HG03039 (cell line): ENCODE measurements around the gene PPY.
"Not testable (repeated sequence)": the region's sequence is repeated elsewhere in the genome, so short reads cannot be mapped to it uniquely, and the experiment has no call there.

Experiments used
- ATAC-seq: cut with Tn5 transposase; IDR thresholded peaks from one replicate; pipeline ENCODE4 v1.9.1; 2021; ENCODE audit warnings: mild to moderate bottlenecking, moderate library complexity; ENCODE audit not compliant: unreplicated experiment

Gene PPY

DNA sequence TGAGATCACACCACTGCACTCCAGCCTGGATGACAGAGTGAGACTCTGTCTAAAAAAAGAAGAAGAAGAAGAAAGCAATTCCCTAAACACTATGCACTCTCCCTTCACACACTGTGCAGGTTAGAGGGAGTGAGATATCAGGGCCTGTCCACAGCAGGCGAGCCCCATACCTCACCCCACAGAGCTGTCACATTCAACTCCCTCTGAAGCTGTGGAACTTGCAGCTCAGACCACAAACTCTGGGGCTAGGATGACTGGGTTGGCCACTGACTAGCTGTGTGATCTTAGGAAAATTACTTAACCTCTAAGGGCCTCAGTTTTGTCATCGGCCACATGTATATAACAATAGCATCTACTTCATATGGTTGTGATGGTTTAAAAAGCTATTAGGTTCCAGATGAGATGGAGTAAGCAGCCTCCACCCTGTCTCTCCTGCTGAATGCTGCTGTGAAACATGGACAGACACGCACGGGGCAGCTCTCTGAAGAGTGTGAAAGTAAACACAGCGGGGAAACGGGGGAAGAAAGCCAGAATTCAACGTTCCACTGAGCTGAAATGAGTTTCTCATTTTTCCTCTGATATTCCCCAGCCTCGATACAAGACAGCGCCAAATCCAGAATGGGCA lies 25.1 kb upstream of the PPY start:
- ATAC-seq, result no peak

DNA sequence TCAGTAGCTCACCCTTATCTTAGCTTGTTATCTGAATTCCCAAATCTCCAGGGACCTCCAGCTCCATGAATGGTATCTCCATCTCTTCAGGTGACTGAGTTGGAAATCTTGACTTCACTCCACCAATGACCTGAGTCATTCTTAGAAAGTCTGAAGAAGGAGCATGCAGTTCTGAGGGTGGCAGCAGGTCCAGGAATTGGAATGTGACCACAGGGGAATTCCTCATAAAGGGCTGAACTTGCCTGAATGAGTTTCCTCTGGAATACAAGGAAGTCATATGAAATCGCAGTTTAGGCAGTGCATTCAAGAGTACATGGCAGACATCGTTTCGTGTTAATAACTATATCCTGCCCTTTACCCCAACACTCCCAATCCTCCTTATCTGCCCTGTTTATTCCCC lies 24.0 kb upstream of the PPY start:
- ATAC-seq, result no peak

DNA sequence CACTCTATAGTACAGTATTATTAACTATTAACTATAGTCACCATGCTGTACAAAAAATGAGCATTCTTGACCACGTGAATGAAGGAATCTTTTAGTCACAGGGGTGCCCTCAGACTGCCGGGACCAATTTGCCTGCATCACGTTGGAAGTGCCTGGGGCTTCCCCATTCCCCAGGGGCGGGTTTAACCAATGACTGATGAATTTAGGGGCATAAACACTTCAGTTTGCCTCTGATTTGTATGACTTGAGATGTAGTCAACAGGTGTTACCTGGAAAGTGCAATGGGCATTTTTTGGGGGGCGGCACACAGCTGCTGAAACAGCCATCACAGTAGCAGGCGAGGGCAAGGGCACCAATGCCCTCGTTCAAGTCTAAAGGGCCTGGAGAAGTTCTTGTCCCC lies 20.2 kb upstream of the PPY start:
- no peak for ATAC-seq

DNA sequence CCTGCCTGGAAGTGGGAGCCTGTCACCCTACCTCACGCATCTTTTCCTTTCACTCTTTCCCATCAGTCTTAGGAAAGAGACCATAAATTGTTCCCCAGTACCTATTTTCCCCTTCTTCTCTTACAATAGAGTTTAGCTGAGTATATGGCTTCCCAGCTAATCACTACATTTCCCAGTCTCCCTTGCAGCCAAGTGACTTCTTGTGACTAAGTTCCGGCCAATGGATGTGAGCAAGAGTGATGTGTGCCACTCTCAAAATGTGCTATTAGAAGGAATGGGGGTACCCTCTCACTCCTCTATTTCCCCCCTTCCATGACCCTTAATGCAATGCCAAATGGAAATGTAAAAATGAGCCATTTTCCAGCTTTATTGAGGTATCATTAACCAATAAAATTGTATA lies 19.7 kb upstream of the PPY start:
- ATAC-seq, result no peak

DNA sequence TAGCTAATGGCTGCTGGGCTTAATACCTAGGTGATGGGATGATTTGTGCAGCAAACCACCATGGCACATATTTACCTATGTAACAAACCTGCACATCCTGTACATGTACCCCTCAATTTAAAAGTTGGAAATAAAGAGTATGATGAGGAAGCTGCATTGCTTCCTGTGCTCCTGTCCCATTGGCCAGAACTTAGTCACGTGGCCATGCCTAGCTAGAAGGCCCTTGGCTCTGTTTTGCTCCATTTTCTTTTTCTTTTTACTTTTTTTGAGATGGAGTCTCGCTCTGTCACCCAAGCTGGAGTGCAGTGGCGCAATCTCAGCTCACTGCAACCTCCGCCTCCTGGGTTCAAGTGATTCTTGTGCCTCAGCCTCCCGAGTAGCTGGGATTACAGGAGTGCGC lies 19.0 kb upstream of the PPY start:
- not testable (repeated sequence) for ATAC-seq

DNA sequence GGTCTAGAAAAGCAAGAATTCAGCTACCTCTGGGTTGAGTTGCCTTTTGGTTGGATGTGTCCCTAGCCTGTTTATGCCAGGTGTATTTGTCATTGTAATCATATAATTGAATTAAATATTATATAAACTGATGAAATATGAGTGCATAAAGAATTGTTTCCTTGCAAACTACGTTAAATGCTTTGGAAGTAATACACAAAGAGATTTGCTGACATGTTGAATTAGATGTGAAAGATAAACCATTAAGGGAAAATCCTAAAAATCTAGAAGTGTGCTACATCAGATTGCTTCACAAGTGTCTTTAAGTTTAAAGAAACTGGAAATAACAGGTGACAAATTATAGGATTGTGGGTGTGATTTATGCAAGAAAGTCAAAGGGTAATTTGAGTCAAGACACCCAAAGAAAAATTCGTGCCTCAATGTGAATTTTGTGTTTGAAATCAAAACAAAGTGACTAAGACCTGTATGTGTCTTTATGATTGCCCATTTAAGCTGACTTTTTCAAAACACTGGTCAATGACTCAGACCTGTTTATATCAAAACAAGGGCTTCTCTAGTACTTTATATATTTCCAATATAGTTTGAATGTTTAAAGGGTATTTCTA lies 16.6 kb upstream of the PPY start:
- no peak for ATAC-seq

DNA sequence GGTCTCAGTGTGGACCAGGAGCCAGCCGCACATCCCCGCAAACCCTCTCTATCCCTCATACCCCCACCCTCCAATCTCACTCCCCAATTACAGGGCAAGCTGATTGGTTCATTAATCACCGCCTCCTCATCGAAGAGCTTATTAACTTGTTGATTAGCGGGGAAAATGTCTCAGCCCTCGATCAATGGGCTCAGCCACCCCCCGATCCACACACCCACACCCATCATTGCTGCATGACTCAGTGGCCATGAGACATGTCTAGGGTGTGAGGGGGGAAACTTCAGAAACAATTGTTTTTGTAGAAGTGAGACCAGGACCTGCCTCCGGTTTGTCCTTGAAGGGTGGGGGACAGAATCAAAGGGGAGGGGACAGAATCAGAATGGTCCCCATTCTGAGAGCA lies 13.9 kb upstream of the PPY start:
- no peak for ATAC-seq

DNA sequence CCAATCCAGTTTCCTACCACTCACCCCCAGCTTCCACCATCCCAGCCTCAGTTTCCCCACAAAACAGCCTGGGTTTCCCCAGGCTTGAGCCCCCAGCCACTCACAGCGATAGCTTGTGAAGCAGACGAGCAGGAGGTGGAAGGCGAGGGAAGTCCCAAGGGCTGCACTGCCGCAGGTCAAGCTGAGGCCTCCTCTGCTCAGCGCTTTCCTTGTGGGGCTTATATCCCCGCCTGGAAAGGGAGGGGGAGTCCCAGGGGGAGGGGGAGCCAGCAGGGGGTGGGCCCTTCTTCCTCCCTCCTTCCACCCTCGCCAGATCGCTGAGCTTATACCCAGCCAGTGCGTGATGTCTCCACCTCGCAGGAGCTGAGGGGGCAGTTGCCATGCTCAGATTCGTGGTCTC lies 11.5 kb upstream of the PPY start, which contains the start of gene PYY:
Gene PYY (minus strand): TSS at position 195 of the 400 bp plus-strand sequence. CDS start 457 bp downstream, outside the sequence.
- ATAC-seq, result no peak

DNA sequence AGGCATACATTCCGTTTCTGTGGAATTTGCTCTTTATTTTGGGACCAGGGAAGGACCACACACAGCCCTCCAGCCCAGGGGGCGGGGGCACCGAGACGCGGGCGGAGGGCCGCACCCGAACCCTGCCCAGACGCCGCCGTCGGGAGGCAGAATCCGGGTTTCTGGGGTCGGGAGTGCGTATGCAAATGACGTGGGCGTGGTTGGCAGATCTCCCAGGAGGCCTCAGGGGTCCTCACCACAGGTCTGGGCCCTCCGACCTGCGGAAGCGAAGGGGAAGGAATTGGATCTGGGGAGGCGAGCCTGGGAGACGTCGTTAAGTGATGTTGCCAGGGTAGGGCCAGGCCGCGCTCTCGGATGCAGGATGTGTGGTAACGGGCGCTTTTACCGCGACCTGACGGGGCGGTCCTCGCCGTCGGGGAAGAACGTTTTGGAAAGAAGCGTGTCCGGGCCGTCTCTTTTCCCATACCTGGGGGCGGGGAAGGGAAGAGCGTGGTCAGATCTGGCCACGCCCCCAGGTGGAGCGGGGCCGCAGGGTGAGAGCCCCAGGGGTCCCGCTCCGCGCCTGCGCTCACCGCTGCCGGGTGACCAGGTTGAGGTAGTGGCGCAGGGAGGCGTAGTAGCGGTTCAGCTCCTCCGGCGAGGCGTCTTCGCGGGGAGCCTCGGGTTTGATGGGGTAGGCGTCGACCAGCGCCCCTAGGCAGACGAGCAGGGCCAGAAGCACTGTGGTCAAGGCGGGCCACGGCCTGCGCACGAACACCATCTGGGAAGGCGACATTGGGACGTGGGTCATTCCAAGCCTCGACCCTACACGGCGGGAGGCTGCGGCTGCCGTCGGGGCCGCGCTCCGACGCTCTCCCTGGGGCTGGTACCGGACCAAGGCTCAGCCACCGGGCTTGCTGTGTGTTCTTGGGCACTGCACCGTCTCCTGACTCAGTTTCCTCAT lies 10.7 kb upstream of the PPY start:
- no peak for ATAC-seq

DNA sequence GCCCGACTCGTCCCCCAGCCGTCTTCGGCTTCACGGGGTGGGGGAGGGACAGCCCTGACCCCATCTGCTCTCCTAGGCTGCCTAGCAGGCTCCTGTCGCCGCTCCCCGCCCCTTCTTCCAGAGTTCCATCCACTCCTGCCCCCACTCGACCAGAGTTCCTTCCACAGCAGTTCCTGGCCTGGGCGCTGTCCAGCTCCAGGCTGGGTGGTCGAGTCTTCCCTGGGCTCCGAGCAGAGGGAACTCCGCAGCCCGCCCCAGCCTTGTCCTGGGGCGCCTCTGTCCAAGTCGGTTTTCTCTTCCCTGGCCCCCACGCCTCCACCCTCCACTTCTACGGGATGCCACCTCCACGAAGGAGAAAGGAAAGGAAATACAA lies 10.1 kb upstream of the PPY start:
- ATAC-seq, result no peak

DNA sequence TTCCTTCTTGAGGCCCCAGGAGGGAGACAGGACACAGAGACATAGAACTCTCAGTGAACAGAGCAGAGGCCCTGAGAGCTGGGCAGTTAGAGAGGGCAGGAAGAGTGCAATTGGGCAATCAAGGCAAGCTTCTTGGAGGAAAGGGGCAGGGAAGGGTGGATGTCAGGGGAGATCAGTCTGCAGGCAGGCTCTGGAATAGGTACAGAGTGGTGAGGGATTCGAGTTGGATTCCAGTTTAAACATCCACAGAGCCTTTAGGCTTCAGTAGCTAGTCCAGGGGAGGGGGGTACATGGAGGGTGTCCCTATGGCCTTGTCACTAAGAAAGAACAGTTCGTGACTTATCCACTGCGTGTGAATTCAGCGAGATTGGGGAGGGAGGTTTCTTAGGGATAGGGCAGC lies 9.5 kb upstream of the PPY start:
- ATAC-seq, result no peak

DNA sequence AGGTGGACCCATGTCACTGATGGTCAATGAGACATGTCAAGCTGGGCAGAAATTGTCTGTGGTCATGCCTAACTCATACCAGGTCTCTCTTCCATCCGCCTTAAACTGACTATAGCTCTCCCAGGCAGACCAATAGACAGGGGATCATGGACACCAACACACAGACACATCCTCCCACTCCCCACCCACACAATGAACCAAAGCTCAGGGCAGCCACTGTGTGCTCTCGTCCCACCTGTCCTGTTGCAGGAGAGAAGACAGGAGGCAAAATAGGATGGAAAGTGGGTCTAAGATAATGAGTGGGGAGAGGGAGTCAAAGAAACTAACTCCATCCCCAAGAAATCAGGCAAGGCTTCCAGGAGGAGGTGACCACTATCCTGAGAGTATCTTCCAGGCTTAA lies 8.3 kb upstream of the PPY start:
- ATAC-seq, result no peak

DNA sequence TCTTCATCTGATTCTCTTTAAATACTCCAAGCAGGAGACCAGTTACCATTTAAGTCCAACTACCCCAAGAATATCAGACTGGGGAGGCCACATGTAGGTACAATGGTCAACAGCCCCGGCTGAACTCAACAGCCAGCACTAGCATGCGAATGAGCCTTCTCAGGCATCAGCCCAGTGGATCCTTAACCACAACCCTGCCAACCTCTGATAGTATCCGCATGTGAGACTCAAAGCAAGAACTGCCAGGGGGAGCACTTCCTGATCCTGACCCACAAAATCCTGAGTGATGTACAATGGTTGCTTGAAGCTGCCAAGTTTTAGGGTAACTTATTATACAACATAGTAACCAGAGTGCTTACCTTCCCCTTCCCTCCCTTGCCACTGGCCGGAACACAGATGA lies 7.5 kb upstream of the PPY start:
- no peak for ATAC-seq

DNA sequence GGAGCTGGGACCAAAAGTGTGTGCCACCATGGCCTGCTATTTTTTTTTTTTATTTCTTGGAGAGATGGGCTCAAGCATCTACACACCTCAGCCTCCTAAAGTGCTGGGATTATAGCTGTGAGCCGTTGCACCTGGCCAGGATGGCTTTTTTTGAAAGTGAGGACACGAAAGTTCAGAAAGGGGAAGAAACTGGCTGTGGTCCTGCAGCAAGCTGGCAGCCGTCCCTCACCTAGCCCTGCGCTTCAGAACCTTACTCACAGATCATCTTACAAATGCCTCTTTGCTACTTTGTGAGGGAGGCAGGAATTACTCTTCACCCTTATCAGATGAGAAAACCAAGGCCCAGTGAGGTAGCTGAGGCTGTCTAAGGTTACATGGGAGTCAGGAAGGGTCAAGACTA lies 4.5 kb upstream of the PPY start:
- no peak for ATAC-seq

DNA sequence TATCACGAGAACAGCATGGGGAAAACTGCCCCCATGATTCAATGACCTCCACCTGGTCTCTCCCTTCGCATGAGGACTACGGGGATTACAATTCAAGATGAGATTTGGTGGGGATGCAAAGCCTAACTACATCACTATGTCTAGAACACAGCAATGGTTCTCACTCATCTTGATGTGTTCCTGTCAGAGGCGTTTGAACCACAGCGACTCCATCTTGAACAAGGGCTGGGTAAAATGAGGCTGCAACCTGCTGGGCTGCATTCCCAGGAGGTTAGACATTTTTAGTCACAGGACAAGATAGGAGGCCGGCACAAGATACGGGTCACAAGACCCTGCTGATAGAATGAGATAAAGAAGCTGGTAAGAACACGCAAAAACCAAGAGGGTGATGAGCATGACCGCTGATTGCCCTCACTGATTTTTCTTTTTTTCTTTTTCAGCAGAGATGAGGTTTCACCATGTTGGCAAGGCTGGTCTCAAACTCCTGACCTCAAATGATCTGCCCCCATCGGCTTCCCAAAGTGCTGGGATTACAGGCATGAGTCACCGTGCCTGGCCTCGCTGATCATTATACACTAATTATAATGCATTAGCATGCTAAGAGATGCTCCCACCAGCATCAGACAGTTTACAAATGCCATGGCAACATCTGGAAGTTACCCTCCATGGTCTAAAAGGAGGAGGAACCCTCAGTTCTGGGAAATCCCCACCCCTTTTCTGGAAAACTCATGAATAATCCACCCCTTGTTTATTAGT lies 3.0 kb upstream of the PPY start:
- no peak for ATAC-seq

DNA sequence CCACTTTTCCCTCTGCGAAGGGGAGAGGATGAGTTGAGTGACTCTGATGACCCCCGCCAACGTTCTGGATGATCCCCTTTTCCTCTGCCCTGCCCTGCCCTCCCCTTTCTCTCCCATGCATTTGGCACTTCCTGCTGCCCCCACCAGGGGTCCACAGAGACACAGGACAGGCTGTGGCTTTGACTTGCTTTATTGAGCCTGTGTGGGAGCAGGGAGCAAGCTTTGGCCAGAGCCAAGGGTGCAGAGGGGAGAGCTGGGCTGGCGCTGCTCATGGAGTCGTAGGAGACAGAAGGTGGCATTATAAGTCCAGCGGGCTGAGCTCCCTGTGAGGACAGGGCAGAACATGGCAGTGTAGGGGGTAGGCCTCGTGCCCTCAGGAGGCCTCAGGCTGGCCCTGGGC lies 1.6 kb downstream of the PPY start:
- no peak for ATAC-seq

DNA sequence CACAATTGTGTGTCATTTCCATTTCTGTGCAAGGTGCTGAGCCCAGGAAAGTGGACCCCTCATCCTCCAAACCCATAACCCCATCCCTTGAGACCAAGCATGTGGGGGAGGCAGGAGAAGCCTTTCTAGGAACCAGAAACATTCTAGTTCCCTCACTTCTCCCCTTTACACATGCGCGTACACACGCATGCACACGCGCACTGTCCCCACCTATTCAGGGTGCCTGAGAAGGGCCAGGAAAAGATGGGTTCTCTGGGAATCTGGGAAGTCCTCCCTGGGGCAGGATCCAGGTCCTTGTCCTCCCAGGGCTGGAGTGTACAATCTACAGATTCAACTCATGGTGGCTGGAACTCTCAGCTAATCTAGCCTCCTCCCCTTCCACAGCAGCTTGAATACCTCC lies 2.4 kb downstream of the PPY start:
- no peak for ATAC-seq

DNA sequence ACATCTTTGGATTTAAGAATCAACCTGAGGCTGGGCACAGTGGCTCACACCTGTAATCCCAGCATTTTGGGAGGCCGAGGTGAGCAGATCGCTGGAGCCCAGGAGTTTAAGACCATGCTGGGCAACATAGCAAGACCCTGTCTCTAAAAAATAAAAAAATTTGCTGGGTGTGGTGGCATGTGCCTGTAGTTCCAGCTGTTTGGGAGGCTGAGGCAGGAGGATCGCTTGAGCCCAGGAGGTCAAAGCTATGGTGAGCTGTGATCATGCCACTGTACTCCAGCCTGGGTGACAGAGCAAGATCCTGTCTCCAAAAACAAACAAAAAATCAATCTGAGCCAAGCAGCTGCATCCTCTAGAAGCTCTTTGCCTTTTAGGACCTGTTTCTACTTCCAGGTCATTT lies 2.8 kb downstream of the PPY start:
- not testable (repeated sequence) for ATAC-seq

DNA sequence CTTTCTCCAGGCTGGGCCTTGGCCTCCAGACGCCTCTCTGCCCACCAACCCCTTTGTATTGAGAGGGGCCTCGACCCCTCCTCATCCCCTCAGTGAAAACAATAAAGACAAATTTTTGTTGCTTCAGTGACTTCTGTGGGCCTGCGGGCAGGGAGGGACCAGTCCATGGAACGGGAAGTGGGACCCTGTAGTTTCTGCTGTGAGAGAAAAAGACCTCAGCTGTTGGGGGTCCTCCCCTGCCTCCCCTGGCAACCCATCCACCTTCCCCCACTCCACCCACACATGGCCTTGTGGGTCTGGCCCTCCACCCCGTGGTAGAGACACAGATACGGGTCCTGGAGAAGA lies 3.5 kb downstream of the PPY start:
- no peak for ATAC-seq

DNA sequence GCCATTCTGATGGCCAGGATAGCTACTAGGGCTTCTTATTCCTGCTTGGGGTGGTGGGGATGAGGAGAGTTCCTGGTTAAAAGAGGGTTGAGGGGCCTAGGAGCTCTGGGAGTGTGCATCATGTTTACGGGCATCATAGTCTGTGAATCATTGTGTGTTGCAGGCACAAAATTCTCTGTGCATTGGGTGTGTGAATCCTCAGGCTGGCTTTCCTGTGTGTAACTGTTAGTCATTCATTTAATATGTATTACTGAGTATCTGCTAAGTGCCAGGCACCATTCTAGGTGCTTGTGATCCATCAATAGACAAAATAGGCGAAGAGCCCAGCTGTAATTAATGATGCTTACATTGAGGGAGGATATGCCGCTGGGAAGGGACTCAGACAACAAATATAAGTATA lies 5.8 kb downstream of the PPY start:
- ATAC-seq, result no peak

DNA sequence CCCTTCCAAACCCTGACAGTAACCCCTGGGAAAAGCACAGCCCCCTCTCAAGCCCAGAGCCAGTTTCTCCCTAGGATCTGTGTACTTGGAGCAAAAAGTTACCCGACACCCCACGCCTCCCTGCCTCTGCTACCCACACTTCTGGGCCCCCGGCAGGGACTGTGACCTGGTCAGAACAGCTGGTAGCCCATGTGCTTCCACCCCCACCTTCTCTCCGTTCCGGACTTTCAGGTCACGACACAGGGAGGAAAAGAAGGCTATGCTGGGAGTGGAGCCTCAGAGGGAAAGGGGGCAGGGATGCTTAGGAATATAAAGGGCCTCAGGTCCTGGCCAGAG lies 6.4 kb downstream of the PPY start:
- no peak for ATAC-seq
